Erythroblast (primary cell): ENCODE data around the gene SLC22A23.

Experiments
- GATA1 ChIP-seq: IDR thresholded peaks from 2 replicates; pipeline ENCODE4 v1.6.1; 2011; ENCODE audit warnings: low read depth, mild to moderate bottlenecking, control low read depth, low read length, moderate library complexity
- POLR2A ChIP-seq: IDR thresholded peaks from 2 replicates; pipeline ENCODE4 v1.6.1; 2011; ENCODE audit warnings: mild to moderate bottlenecking, low read length

DNA sequence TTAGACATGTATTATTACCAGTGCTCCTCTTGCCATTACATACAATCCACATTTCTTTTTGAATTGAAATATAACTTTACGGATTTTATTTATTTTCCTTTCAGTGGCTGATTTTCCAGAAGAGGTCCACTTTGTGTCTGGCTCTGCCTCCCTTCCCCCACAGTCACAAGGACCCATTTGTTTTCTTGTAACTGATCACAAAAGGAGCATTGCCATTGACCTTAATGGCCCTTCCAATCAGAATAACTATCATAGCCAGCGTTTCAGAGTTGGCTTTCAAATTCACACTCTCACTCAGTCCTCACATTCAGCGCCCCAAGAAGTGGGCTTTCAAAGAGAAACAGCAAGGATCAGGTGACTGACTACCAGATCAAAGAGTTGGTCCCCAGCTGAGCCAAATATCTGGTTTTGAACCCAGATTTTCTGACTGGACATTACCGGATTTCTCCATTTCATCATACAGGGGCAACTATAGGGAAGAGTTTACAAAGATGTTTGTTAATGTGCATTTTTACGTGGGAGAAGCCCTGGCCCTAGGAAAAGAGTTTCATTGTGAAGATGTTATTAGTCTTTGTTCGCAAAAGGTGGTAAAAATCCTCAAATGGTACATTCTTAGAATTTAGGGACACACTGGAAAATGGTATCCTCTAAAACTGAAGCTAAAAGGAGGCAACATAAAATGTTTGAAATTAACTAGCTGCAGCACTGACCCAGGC is 2.0 kb upstream of the SLC22A23 start:
- TF ChIP-seq POLR2A = no peak
- TF ChIP-seq GATA1 = no peak
